ENCODE measurements around the gene ZSCAN29.

Gene ZSCAN29

GRCh38 chr15:43346305-43346704, 24.5 kb downstream of the ZSCAN29 start:
- peak in 1 of 2 donors; percentile 7 for DNase-seq

DNA sequence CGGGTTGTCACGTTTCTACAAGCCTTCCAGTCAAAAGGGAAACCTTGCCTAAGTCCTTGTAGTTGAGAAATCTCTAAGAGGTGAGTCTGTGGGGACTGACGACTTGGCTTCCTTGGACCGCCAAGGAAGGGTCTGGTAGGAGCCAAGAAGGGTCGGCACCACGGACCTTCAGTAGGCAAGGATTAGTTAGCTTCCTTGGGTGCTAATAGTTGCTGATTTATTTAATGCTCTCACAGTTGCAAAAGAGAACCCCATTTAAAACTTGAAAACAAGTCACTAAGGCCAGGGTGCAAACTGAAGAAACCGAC, 40.1 kb downstream of the ZSCAN29 start:
- DNase-seq: no peak

DNA sequence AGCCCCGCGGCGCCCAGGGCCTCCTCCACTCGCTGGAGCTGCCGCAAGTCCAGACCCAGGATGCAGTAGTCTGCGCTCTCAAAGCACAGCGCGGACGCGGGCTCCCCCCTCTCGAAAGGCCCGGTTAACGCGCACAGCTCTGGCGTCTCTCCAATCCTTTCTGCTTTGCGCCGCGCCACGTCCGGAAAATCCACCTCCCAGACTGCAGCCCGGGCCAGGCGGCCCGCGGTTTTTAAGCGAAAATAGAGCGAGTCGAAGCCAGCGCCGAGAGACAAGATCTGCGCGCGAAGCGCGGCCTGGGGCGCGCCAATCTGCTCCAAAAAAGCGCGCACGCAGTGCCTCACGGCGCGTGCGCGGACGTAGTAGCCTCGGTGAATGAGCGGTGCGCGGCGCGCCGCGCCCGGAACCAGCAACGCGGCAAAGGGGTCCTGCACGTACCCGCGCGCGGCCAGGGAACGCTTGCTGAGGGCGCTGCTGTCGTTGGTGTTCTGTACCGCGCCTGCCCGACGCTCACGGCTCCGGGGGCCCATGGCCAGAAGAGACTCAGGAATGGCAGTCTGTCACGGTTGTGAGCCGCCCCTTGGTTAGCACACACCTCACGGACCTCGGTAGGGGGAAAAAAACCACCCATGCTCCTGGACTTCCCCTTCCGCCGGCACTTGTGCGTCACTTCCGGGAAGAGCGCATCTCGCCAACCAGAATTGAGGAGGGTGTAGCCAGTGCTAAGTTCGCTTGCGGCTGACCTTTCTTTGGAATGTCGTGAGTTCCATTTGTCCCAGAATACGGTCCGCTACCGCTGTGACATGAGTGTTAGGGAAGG, 40.7 kb downstream of the ZSCAN29 start, which contains the start of gene LCMT2:
LCMT2 (minus strand) TSS at position 614 of the 820 bp plus-strand sequence; CDS start at position 530, 84 bp downstream.
- DNase-seq: peak; percentile 92 to 94

DNA sequence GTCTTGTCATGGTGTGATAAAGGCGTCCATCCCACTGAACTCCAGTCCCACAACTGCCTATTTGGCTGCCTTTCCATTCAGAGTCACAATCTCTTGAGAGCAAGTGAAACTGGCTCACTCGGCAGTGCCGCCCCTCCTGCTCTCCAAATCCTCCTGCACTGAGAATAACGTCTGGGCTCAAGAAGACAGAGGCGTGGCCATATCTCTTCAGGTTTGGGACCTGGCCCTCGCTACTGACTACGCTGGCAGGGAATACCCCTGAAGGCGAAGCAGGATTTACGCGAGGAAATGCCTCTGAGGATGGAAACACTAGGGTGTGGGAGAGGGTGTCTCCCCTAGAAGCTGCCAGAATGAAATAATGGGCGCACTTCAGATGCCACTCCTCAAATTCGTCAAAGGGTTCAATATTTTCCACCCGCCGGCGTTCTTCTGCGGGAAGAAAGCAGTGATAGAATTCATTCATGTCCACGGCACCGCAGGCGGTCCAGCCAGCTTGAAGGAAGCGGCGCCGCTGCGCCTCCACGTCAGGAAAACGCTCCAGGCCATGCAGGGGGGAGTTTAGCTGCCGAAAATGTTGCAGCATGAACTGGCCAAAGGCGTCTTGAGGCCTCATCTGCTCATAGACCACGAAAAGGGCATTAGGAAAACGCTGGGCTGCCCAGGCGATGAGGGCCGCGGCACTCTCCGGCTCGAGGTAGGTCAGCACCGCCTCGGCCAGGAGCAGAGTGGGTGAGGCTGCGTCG, 41.5 kb downstream of the ZSCAN29 start:
- peak in 1 of 2 donors; percentile 6 for DNase-seq

DNA sequence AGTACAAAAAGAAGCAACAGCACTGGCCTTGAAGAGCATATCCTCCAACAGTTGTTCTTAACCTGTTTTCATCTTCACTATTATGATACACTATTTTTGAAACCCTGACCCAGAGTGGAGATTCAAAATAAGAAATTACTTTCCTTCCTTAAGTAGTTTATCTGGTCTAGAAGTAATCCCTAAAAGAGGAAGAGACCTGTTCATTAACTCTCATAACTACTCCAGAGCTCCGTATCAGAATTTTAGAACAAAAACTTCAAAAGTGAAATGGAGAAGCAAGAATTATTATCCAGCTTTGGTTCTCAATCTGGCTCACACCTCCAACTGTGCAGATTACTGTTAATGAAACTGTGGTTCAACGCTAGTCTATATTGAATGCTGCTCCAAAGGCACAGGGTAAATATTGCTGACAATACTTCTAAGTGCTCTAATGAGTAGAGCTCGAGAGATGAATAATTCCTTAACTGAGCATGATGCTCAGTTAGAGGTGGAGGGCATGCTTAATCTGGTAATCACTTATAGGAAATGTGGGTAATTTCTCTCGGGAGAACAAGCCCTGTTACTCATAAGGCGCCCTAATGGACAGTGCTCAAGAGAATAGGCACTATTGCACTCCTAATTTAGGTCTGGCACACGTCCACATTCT, 45.7 kb downstream of the ZSCAN29 start:
- DNase-seq: no peak

GRCh38 chr15:43318990-43319771, 51.7 kb downstream of the ZSCAN29 start:
- DNase-seq: no peak

DNA sequence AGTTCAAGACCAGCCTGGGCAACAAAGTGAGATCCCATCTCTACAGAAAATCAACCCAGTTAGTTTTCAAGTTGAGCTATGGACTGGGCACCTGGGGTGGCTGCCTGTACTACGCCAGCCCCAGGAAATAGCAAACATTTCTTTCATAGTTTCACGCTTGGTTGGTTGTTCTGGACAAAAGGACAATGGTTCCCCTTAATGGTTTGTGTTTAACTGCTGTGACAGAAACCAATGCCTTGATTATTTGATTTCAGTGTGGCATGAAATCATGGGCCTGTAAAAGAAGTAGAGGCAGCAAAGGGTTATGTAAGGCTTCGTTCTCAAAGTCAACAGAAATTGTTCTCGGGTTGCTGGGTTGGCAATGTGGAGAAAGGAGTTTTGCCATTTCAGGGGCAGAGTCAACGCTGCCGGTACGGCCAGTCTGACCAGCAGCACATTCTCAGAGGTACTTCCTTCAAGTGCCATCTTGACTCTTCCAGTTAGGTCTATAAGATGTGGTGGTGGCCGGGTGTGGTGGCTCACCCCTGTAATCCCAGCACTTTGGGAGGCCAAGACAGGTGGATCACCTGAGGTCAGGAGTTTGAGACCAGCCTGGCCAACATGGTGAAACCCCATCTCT, 53.2 kb downstream of the ZSCAN29 start:
- no peak for DNase-seq

DNA sequence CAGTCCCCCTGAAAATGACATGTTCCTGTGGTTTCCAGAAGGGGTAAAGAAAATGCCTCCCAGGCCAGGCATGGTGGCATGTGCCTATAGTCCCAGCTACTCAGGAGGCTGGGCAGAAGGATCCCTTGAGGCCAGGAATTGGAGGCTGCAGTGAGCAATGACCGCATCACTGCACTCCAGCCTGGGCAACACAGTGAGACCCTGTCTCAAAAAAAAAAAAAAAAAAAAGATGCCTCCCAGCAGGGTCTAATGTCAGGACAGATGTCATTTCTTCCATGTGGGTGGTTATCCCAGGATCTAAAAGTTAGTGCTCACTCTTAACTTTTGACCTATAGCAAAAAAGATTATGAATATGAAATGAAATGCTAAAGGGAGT, 53.9 kb downstream of the ZSCAN29 start:
- no peak for DNase-seq

- DNase-seq: no peak
Measured at GRCh38 chr15:43316016-43316970, 54.5 kb downstream of the ZSCAN29 start.

- no peak for DNase-seq
Measured at GRCh38 chr15:43314171-43314570, 56.7 kb downstream of the ZSCAN29 start.

DNA sequence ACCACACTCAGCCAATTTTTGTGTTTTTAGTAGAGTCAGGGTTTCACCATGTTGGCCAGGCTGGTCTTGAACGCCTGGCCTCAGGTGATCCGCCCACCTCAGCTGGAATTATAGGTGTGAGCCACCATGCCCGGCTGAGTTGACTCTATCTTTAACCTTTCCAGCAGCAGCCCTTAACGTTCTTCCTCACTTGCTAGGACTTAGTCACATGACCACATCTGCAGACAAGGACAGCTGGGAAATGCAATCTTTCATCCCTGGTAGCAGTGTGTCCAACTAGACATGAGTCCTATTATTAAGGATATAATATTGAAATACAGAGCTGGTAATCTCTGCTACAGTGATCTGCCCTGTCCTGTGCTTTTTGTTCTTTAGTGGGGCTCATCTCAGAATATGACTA, 58.5 kb downstream of the ZSCAN29 start:
- no peak for DNase-seq

All from CD4-positive, alpha-beta T cell treated with Interferon alpha-2 for 1 hour (primary cell).